A549 (cell line): ENCODE data around the gene RNGTT. TPM values are rescaled to one million over a fixed set of nuclear protein-coding genes. Genes with fewer than 3 reads are reported as not detected.
A peak's percentile ranks its signal among the peaks of the same experiment; 100 is the strongest.

Experiments used
- ATAC-seq, 2 experiments: fragments of 200-7000 bp in 1 of 2; fragments of >200 bp in 1 of 2; cut with Nextera tagmentation in 1 of 2; cut with Tn5 transposase in 1 of 2; 3 replicates each; pipeline versions ENCODE4 v1.8.0 to v1.9.1; 2018 to 2020; ENCODE audit warnings: mild to moderate bottlenecking in 1 of 2, moderate library complexity in 1 of 2
- CTCF ChIA-PET: fragments of 300-600 bp; sonication (Branson Sonifier 250); formaldehyde crosslinking; extraction: SDS; loops from one replicate; lab custom pipeline; 2021; ENCODE audit warnings: antibody characterized with exemption, inconsistent platforms; lab: Yijun Ruan, JAX
- POLR2A ChIA-PET: fragments of 350-600 bp; formaldehyde crosslinking; extraction: SDS; loops from one replicate; lab custom pipeline; 2021; ENCODE audit warnings: antibody characterized with exemption, inconsistent platforms; lab: Yijun Ruan, JAX
- DNase-seq, 2 experiments: peaks; one replicate each; pipeline versions ENCODE4 v3.0.0 to v3.0.0-alpha.2; 2011 to 2016; ENCODE audit warnings: low read depth in 1 of 2, low spot score in 1 of 2
- FAIRE-seq: peaks from 2 replicates; lab custom pipeline; 2011; peaks lifted over from hg19 to GRCh38; lab: Jason Lieb, UNC
- H3K27ac ChIP-seq, 2 experiments: fragments of >200 bp; sonication (Bioruptor Twin); formaldehyde crosslinking; 3 replicates each; pipeline ENCODE4 v1.5.1; 2016 to 2017
- H3K4me1 ChIP-seq: fragments of >200 bp; sonication (Bioruptor Twin); formaldehyde crosslinking; 3 replicates; pipeline ENCODE4 v1.6.1; 2016
- H3K4me2 ChIP-seq: fragments of >200 bp; sonication (Bioruptor Twin); formaldehyde crosslinking; 3 replicates; pipeline ENCODE4 v1.6.1; 2016
- H3K4me3 ChIP-seq: fragments of >200 bp; sonication (Bioruptor Twin); formaldehyde crosslinking; 3 replicates; pipeline ENCODE4 v1.5.1; 2016
- H3K9me3 ChIP-seq: fragments of >200 bp; sonication (Bioruptor Twin); formaldehyde crosslinking; 3 replicates; pipeline ENCODE4 v1.6.1; 2016
- CEBPB ChIP-seq, 2 experiments: fragments of >200 bp in 1 of 2; sonication (Bioruptor Twin) in 1 of 2; formaldehyde crosslinking in 1 of 2; IDR thresholded peaks; 2 replicates each; pipeline ENCODE4 v1.6.1; 2012 to 2016
- CHD4 ChIP-seq: fragments of 200-600 bp; sonication (generic); IDR thresholded peaks from 2 replicates; pipeline ENCODE4 v1.6.1; 2016; ENCODE audit warnings: antibody characterized with exemption, mild to moderate bottlenecking, borderline replicate concordance
- HES2 ChIP-seq: fragments of >200 bp; sonication (Bioruptor Twin); formaldehyde crosslinking; IDR thresholded peaks from 2 replicates; pipeline ENCODE4 v1.6.1; 2016
- HOXA7 ChIP-seq: fragments of 250-450 bp; sonication (Bioruptor Pico); IDR thresholded peaks from 2 replicates; pipeline ENCODE4 v1.5.0; 2020; ENCODE audit warnings: mild to moderate bottlenecking, moderate library complexity
- HOXB5 ChIP-seq: fragments of 250-450 bp; sonication (Bioruptor Pico); IDR thresholded peaks from 2 replicates; pipeline ENCODE4 v1.5.0; 2020; ENCODE audit warnings: mild to moderate bottlenecking, moderate library complexity
- KDM1A ChIP-seq: fragments of 200-600 bp; sonication (generic); IDR thresholded peaks from 2 replicates; pipeline ENCODE4 v1.6.1; 2016; ENCODE audit warnings: low read depth, mild to moderate bottlenecking
- MAZ ChIP-seq: fragments of 150-350 bp; IDR thresholded peaks from 2 replicates; pipeline ENCODE4 v1.6.1; 2014; ENCODE audit warnings: antibody characterized with exemption, low read depth, low read length, borderline replicate concordance
- POLR2A ChIP-seq: IDR thresholded peaks from 2 replicates; pipeline ENCODE4 v1.6.1; 2012; ENCODE audit warnings: mild to moderate bottlenecking, low read length
- POLR2AphosphoS2 ChIP-seq: conservative IDR thresholded peaks from 2 replicates; pipeline ENCODE4 v1.6.1; 2012; ENCODE audit warnings: low read length, improper control_type of control experiment, inconsistent platforms
- REST ChIP-seq: fragments of 200-600 bp; sonication (generic); IDR thresholded peaks from 2 replicates; pipeline ENCODE4 v1.6.1; 2016; ENCODE audit warnings: antibody characterized with exemption, mild to moderate bottlenecking, moderate library complexity
- TFCP2L1 ChIP-seq: fragments of 250-450 bp; sonication (Bioruptor Pico); IDR thresholded peaks from 2 replicates; pipeline ENCODE4 v1.5.0; 2021; ENCODE audit warnings: mild to moderate bottlenecking
- ZSCAN20 ChIP-seq: fragments of 250-450 bp; sonication (Bioruptor Pico); IDR thresholded peaks from 2 replicates; pipeline ENCODE4 v1.8.0; 2022; ENCODE audit warnings: mild to moderate bottlenecking, moderate library complexity
- WGBS: methylation state at CpG from one replicate; pipeline ENCODE4 v1.1.6; 2017; ENCODE audit errors: missing lambda C conversion rate; 5-methylcytosine and 5-hydroxymethylcytosine counted together
- polyA plus RNA-seq, 4 experiments: library from polyadenylated mRNA; depleted of rRNA in 3 of 4; stranded (reverse); fragments of >200 nt; fragmentation: RNase III in 1 of 4; extraction: RNeasy Plus Mini Kit Qiagen cat#74134 plus additional on column Dnase treatment in 1 of 4; gene quantifications; 2 replicates in 3 of 4; 3 replicates in 1 of 4; pipeline ENCODE4 v1.2.3, GENCODE V29; 2011 to 2017
- TF ChIP-seq, protein P1 (sequence below): IDR thresholded peaks from 2 replicates; pipeline ENCODE4 v1.6.1; 2012; ENCODE audit warnings: low read depth, borderline replicate concordance
- TF ChIP-seq, protein P2 (sequence below): fragments of >200 bp; sonication (Bioruptor Twin); formaldehyde crosslinking; IDR thresholded peaks from 3 replicates; pipeline ENCODE4 v1.5.1; 2016

The RNGTT gene
- polyA plus RNA-seq, 2 of the 4 experiments (the other 2 are of a cell fraction), result 11.6 to 15.0 TPM

- no peak for TF ChIP-seq HES2
- Histone ChIP-seq H3K4me3 (no peak overlapping the region), H3K4me2 (peak overlapping the region; percentile 41), H3K4me1 (peaks cover 20% of the 10 kb centered on the region), H3K9me3 (no peaks in the 10 kb centered on the region), H3K27ac (peak overlapping the region in 1 of 2 experiments; percentile 41; a peak in 2 of 6 replicates)
- 22% methylated on average over 1 of the region's 1 CpG for WGBS
- ChIA-PET CTCF (interaction anchor here (0.8 kb wide), 1 partner anchor 32 kb away, joined by 3 read pairs; no protein-coding TSS in a partner anchor), POLR2A (no interaction called here)
- DNase-seq (peak in 1 of 2 experiments; percentile 7), ATAC-seq (peak in 1 of 2 experiments; percentile 45; a peak in 2 of 6 replicates), FAIRE-seq (no peak)
Observed at GRCh38 chr6:88814909-88815308, 148.5 kb downstream of the RNGTT start.

DNA sequence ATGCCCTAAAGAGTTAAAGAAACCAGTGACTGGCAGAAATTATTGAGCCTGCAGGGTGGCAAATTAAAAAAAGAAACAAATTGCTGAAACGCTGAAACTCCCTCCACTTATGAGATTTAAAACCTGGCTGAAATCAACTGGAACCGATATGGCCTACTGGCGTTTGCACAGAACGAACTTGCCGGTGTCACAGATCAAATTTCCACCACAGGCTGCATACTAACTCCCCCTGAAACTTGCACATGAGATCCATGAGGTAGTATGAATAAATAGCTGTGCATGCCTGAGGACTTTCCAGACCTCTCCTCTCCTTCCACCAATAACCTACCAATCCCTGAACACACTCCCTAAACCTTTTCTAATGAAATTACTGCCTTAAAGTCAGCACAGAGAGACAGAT lies 150.4 kb downstream of the RNGTT start:
- Histone ChIP-seq H3K4me2 (no peak overlapping the region), H3K27ac (no peak overlapping the region), H3K9me3 (no peaks in the 10 kb centered on the region), H3K4me3 (no peak overlapping the region), H3K4me1 (peaks cover 20% of the 10 kb centered on the region)
- TF ChIP-seq, protein P1, sequence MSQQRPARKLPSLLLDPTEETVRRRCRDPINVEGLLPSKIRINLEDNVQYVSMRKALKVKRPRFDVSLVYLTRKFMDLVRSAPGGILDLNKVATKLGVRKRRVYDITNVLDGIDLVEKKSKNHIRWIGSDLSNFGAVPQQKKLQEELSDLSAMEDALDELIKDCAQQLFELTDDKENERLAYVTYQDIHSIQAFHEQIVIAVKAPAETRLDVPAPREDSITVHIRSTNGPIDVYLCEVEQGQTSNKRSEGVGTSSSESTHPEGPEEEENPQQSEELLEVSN, result no peak
- TF ChIP-seq POLR2A (no peak), TFCP2L1 (CRISPR knock-in tag) (no peak), MAZ (no peak), CEBPB (IDR thresholded peaks at IDR 0.05) (no peak), CHD4 (no peak)
- 87% methylated on average over 5 of the region's 5 CpGs for WGBS
- DNase-seq, result no peak
- ChIA-PET POLR2A (no interaction called here), CTCF (no interaction called here)
- no peak for ATAC-seq
- no peak for FAIRE-seq

DNA sequence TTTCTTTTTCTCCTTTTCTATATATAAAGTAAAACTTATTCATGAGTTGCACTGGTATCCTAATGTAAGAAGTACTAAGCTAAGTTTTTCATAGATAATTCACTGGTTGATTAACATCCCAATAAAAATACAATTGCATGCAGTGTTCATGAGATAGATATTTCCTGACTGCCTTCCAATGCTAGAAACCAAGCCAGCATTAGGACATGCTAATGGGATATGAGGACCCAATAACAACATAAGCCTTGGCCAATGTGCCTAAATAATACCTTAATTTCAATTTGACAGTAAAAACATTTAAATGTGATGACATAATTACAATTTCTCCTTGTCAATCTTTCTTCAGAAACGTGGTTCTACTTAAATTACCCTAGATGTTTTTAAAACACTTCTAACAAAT lies 152.7 kb downstream of the RNGTT start:
- 68% methylated on average over 1 of the region's 1 CpG for WGBS
- Histone ChIP-seq H3K4me2 (no peak overlapping the region), H3K9me3 (0 out of 3 replicates have a peak, but pooled peaks cover 6% of the 10 kb centered on the region), H3K4me1 (peaks cover 15% of the 10 kb centered on the region), H3K4me3 (no peak overlapping the region), H3K27ac (no peak overlapping the region)
- POLR2A ChIA-PET, result no interaction called here
- ATAC-seq (no peak), FAIRE-seq (no peak), DNase-seq (no peak)
- TF ChIP-seq, protein P2, sequence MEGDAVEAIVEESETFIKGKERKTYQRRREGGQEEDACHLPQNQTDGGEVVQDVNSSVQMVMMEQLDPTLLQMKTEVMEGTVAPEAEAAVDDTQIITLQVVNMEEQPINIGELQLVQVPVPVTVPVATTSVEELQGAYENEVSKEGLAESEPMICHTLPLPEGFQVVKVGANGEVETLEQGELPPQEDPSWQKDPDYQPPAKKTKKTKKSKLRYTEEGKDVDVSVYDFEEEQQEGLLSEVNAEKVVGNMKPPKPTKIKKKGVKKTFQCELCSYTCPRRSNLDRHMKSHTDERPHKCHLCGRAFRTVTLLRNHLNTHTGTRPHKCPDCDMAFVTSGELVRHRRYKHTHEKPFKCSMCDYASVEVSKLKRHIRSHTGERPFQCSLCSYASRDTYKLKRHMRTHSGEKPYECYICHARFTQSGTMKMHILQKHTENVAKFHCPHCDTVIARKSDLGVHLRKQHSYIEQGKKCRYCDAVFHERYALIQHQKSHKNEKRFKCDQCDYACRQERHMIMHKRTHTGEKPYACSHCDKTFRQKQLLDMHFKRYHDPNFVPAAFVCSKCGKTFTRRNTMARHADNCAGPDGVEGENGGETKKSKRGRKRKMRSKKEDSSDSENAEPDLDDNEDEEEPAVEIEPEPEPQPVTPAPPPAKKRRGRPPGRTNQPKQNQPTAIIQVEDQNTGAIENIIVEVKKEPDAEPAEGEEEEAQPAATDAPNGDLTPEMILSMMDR, result no peak
- TF ChIP-seq HOXA7 (CRISPR knock-in tag) (no peak), POLR2AphosphoS2 (no peak), REST (no peak), HOXB5 (CRISPR knock-in tag) (no peak), ZSCAN20 (CRISPR knock-in tag) (no peak), MAZ (no peak), KDM1A (no peak)
- TF ChIP-seq, protein P1, result no peak
- CTCF ChIA-PET, result no interaction called here
